GM20000 (cell line): ENCODE data around the gene STOML1.

Experiments
- DNase-seq: peaks from one replicate; pipeline ENCODE4 v3.0.0; 2012; ENCODE audit warnings: low spot score
- CTCF ChIP-seq: IDR thresholded peaks from 2 replicates; pipeline ENCODE4 v1.5.1; 2012; ENCODE audit warnings: mild to moderate bottlenecking, control low read depth; ENCODE audit errors: extremely low read depth, missing control alignments

Gene STOML1

GRCh38 chr15:73994912-73995622 lies 3.0 kb upstream of the STOML1 start:
- TF ChIP-seq CTCF, result no peak
- no peak for DNase-seq

- no peak for TF ChIP-seq CTCF
These were observed 2.4 kb upstream of the STOML1 start, which contains the start of gene PML for GRCh38 chr15:73994413-73994883. Gene PML, plus strand, starts transcription at chr15:73994716. Its CDS starts 97 bp downstream, at chr15:73994813.

GRCh38 chr15:73993211-73993994 lies 1.3 kb upstream of the STOML1 start:
- TF ChIP-seq CTCF, result no peak
- no peak for DNase-seq

More at GRCh38 chr15:73994413-73994883, 2.4 kb upstream of the STOML1 start, which contains the start of gene PML:
- peak; percentile 97 for DNase-seq

GRCh38 chr15:73992594-73992898 lies 451 bp upstream of the STOML1 start:
- TF ChIP-seq CTCF, result no peak
- no peak for DNase-seq

DNA sequence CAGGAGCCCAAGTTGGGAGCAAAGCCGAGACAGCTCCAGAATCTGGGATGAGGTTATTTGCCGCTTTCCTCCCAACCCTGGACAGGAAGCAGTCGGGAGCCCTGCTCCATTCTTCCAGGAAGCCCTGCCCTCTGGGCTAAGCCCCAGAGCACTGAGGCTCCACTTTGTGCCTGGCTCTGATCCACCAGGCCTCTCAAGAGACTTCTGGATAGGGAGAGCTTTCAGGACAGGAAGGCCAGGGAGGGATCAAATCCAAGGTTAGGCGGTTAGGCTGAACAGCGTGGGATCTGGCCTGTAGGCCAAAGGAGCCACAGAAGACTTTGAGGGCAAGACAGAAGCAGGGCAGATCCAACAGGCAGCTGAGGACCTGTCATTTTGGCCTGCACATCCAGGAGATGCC lies 835 bp downstream of the STOML1 start:
- no peak for TF ChIP-seq CTCF
- no peak for DNase-seq

DNA sequence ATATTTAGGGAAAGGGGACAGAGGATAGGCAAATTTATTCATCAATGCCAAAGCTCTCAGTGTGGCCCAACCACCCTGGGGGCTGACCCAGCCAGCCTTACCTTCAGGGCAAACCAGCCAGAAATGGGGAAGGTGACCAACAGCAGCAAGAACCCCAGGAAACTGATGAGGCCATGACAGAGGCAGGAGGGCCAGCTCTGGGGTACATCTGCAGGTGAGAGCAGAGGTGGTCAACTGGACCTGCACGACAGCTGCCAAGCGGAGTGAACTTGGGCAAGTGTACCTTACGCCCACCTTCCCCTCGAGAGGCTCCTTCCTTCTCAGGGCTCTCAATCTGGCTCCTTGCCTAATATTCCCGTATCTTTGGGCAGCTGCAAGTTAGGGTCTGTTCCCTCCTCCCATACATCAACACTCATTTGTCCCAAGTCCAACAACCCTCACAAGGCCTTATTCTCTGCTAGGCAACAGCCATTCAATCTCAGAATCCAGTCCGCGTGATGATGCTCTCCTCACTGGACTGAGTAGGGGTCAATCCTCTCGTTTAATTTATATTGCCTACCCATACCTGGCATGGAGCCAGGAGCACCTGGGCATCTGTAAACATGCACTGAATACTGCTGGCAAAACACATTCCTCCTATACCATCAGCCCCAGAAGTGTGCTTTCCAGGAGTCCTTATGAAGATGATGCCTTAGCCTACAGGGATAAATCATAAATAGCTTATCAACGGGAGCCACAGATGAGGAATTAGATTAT lies 1.7 kb downstream of the STOML1 start:
- TF ChIP-seq CTCF, result no peak
- no peak for DNase-seq
